Left renal cortex interstitium (tissue), 4 donors: ENCODE results near the gene DIAPH1. TPM values are rescaled to one million over a fixed set of nuclear protein-coding genes. Genes with fewer than 3 reads are reported as not detected.
A peak's percentile ranks its signal among the peaks of the same experiment; 100 is the strongest.

Experiments
- DNase-seq, 4 donors: peaks; one replicate each; pipeline ENCODE4 v3.0.0-alpha.2; 2013; ENCODE audit warnings: low read depth in 4 of 4, low spot score in 2 of 4, missing footprints in 1 of 4
- polyA plus RNA-seq, 4 donors: library from polyadenylated mRNA; unstranded; fragments of 120-200 nt; gene quantifications; one replicate each; pipeline ENCODE4 v1.2.1, GENCODE V29; 2013; ENCODE audit not compliant: insufficient read length in 4 of 4

Gene DIAPH1
- polyA plus RNA-seq, 4 donors: 63.1 to 75.5 (median 68.4) TPM

GRCh38 chr5:141567513-141568117 is 51.2 kb downstream of the DIAPH1 start:
- no peak for DNase-seq

GRCh38 chr5:141565826-141566570 is 52.8 kb downstream of the DIAPH1 start:
- DNase-seq: no peak

GRCh38 chr5:141564216-141564692 is 54.5 kb downstream of the DIAPH1 start:
- DNase-seq: peak; percentile 64 to 92 (median 79)

- DNase-seq: peak; percentile 74 to 90 (median 86)
Observed at GRCh38 chr5:141560725-141561483, 57.9 kb downstream of the DIAPH1 start.

- DNase-seq: no peak
Observed at GRCh38 chr5:141560151-141560550, 58.6 kb downstream of the DIAPH1 start.

GRCh38 chr5:141559461-141559860 is 59.3 kb downstream of the DIAPH1 start:
- no peak for DNase-seq

- no peak for DNase-seq
Observed at GRCh38 chr5:141558150-141558549, 60.6 kb downstream of the DIAPH1 start.

- DNase-seq: peak; percentile 76 to 86 (median 79)
Observed at GRCh38 chr5:141557681-141558136, 61.1 kb downstream of the DIAPH1 start.

- DNase-seq: no peak
Observed at GRCh38 chr5:141547921-141548320, 70.9 kb downstream of the DIAPH1 start.

- no peak for DNase-seq
Observed at GRCh38 chr5:141547488-141547887, 71.3 kb downstream of the DIAPH1 start.

- no peak for DNase-seq
Observed at GRCh38 chr5:141543053-141543452, 75.7 kb downstream of the DIAPH1 start.

- no peak for DNase-seq
Observed at GRCh38 chr5:141534492-141535213, 84.1 kb downstream of the DIAPH1 start.

GRCh38 chr5:141533897-141534296 is 84.9 kb downstream of the DIAPH1 start:
- DNase-seq: no peak

GRCh38 chr5:141532726-141533125 is 86.1 kb downstream of the DIAPH1 start:
- no peak for DNase-seq

- no peak for DNase-seq
Observed at GRCh38 chr5:141529873-141530272, 88.9 kb downstream of the DIAPH1 start.

GRCh38 chr5:141529002-141529401 is 89.8 kb downstream of the DIAPH1 start:
- no peak for DNase-seq

GRCh38 chr5:141528291-141528984 is 90.4 kb downstream of the DIAPH1 start:
- DNase-seq: no peak

GRCh38 chr5:141527426-141527825 is 91.4 kb downstream of the DIAPH1 start:
- no peak for DNase-seq

- DNase-seq: no peak
Observed at GRCh38 chr5:141525653-141526052, 93.1 kb downstream of the DIAPH1 start.
